Lower leg skin (tissue), 3 donors: ENCODE measurements around the gene TFPI.

Experiments
- POLR2A ChIP-seq, 2 donors: fragments of 450-650 bp; IDR thresholded peaks; one replicate each; pipeline ENCODE4 v1.6.1; 2016 to 2017; ENCODE audit warnings: antibody characterized with exemption in 2 of 2, mild to moderate bottlenecking in 1 of 2, moderate library complexity in 1 of 2
- TF ChIP-seq, protein P1 (sequence below), 3 donors: fragments of 450-650 bp; IDR thresholded peaks; one replicate each; pipeline ENCODE4 v1.5.1; 2016; ENCODE audit warnings: antibody characterized with exemption in 3 of 3, mild to moderate bottlenecking in 3 of 3, moderate library complexity in 2 of 3

GRCh38 chr2:187567126-187567525 lies 12.9 kb upstream of the TFPI start:
- TF ChIP-seq, protein P1, sequence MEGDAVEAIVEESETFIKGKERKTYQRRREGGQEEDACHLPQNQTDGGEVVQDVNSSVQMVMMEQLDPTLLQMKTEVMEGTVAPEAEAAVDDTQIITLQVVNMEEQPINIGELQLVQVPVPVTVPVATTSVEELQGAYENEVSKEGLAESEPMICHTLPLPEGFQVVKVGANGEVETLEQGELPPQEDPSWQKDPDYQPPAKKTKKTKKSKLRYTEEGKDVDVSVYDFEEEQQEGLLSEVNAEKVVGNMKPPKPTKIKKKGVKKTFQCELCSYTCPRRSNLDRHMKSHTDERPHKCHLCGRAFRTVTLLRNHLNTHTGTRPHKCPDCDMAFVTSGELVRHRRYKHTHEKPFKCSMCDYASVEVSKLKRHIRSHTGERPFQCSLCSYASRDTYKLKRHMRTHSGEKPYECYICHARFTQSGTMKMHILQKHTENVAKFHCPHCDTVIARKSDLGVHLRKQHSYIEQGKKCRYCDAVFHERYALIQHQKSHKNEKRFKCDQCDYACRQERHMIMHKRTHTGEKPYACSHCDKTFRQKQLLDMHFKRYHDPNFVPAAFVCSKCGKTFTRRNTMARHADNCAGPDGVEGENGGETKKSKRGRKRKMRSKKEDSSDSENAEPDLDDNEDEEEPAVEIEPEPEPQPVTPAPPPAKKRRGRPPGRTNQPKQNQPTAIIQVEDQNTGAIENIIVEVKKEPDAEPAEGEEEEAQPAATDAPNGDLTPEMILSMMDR (IDR thresholded peaks at IDR 0.05): no peak
- TF ChIP-seq POLR2A (IDR thresholded peaks at IDR 0.05): no peak
